HG03103 (cell line): ENCODE results near the gene LRRC55.
"Not testable (repeated sequence)": the region's sequence is repeated elsewhere in the genome, so short reads cannot be mapped to it uniquely, and the experiment has no call there.

Source experiments
- ATAC-seq: cut with Tn5 transposase; IDR thresholded peaks from one replicate; pipeline ENCODE4 v1.9.1; 2021; ENCODE audit warnings: low read depth; ENCODE audit not compliant: unreplicated experiment

The LRRC55 gene

DNA sequence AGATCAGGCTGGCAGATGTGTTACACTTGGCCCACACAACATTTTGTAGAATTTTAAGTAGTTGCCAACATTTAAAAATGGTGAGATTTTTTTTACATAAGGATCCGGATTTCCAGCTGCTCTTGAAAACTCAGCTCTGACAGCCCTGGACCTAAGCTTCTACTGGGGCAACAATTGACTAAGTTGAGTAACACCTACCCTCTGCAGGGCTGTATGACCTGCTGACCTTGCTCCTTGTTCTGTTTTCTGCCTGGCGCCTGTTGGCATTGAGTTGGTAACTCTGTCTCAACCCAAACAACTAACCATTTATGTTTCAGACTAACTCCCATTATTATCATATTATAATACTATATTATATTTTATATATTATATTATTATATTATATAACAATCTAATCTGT is 21.1 kb upstream of the LRRC55 start:
- no peak for ATAC-seq

DNA sequence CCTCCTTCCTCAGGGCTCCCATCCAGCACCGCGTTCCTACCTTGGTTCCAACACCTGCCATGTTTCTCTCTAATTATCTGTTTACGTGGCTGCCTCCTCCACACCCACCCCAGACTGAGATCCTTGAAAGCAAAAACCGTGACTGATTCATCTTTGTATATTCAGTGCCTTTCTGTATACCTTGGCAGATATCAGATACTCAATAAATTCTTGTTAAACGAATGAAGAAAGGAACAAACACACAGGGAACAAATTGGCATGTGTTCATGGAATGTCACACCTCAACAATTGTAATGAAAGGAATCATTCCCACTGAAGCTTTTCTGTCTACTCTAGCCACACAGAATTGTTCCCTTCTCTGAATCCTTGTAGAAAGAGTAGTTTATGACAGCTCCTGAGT is 20.4 kb upstream of the LRRC55 start:
- no peak for ATAC-seq

DNA sequence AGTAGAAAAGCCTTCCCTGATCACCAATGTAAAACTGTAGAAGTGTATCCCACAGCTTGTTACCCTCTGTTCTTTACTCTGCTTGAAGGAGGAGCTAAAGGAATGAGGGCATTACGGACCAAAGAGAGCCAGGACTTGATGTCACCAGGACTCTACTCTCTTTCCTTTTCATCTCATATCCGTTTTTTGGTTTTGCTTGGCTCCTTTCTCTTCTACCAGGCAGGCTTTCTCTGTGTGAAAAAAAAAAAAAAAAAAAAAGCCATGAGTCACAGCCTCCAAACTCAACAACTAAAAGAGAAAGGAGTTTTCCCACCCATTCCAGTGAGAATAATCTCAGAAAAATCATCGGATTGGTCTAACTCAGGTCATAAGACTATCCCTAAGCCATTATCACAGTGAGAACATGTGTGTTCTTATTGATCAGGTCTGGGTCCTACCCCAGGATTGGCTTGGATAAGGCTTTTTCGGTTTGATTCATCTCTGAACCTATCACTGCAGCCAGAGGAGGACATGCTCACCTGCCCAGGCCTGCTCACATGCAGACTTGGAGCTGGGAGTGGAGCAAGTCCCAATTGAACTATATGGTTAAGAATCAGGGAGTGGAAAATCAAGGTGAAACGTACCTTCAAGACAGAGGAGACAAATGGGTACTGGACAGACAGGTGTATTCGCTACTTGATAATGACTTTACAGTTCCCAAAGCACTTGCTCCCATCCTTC is 19.4 kb upstream of the LRRC55 start:
- no peak for ATAC-seq

DNA sequence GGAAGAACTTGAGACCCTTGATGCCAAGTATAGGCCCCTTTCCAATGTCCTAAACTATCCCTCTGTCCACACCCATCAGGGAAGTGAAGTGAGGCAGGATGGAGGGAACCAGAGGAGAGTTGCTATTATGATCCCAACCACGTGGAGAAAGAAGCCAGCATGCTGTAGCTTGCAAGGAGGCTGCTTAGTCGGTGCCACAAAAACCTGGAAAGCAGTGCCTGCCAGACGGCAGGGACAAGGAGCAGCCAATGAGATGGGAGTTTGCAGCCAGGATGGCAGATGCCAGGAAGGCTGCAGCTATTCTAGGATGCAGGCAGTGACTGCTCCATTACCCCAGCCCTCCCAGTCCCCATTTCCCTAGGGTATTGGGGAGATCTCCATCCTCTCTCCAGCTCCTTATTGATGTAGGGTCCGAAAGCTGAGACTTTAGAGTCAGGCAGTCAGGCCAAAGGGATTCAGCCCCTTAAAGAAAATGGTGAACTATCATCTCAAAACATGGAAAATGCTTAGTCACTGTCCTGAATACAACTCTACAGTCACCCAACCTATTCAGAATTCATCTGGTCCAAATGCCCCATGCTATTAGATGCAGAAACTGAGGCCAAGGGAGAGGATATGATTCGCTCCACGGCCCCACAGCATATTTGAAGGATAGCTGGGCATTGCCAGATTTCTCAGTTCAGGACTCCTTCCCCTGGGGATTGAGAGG is 18.4 kb upstream of the LRRC55 start:
- no peak for ATAC-seq

- ATAC-seq = no peak
Measured at GRCh38 chr11:57164317-57164716, 17.4 kb upstream of the LRRC55 start.

DNA sequence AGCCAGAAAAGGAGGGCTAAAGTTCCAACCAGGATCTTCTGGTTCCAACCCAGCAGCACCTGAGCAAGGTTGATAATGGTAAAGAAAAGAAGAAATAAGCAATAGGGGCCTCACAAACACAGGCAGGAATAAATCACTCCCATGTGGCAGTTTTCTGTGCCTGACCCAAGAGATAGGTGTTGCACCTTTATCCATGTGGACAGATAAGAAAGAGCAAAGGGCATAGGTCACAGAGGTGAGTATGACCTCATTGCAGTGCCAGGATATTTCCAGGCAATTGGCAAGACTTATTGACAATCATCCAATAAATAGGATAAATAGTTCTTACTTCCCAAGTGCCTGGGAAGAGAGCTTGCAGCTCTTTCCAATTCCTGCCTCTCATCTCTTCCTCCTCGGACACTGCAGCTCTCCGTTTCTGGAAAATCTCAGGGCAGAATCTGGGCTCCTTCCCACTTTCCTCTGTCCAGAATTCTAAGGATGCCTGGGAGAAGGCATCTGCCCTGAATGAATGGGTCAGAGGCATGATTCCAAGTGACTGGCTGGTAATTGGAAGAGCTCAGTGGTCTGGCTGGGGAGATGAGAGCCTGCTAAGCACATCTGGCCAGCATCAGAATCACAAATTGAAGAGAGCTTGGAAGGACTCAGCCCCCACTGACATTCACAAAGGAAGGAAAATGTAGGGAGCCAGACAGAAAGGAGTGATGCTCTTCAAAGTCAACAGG is 14.5 kb upstream of the LRRC55 start:
- no peak for ATAC-seq

DNA sequence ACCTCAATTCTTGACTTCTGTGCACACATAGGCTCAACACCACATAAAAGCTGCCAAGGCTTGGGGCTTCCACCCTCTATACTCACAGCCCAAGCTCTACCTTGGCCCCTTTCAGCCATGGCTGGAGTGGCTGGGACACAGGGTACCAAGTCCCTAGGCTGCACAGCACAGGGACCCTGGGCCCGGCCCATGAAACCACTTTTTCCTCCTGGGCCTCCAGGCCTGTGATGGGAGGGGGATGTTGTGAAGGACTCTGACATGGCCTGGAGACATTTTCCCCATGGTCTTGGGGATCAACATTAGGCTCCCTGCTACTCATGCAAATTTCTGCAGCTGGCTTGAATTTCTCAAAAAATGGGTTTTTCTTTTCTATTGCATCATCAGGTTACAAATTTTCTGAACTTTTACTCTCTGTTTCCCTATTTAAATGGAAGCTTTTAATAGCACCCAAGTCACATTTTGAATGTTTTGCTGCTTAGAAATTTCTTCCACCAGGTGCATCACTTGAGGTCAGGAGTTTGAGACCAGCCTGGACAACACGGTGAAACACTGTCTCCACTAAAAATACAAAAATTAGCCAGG is 11.9 kb upstream of the LRRC55 start:
- not testable (repeated sequence) for ATAC-seq

DNA sequence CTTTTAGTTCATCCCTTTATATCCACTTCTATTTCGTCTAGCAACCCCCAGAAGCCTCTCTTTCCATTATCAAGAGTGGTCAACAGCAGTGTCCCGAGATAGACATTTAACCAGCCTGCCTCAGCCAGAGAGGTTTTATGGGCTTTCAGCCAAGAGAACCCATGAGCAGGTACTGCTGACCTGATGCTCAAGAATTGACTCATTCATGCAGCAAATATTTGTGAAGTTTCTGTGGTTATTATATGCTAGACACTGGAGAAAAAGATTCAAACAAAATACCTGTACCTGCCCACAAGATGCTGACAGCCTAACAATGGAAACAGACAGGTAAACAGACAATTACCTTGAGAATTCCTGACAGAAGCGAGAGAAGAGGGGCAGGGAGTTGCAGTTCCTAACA is 9.7 kb upstream of the LRRC55 start:
- ATAC-seq = no peak

DNA sequence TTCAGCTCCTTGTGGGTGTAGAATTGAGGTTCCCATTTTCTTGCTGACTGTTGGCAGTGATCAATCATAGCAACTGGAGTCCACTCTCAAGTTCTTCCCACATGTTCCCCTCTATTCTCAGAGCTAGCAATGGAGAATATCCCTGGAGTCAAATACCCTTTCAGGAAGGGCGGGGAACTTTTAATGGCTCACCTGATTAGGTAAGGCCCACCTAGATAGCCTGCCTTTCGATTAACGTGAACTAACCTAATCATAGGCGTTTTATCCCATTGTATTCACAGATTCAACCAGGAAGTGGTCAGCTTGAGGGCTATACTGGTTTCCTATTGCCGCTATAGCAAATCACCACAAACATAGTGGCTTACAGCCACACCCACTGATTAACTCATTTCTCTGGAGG is 7.1 kb upstream of the LRRC55 start:
- ATAC-seq = no peak

GRCh38 chr11:57175478-57175877 is 6.3 kb upstream of the LRRC55 start:
- no peak for ATAC-seq

DNA sequence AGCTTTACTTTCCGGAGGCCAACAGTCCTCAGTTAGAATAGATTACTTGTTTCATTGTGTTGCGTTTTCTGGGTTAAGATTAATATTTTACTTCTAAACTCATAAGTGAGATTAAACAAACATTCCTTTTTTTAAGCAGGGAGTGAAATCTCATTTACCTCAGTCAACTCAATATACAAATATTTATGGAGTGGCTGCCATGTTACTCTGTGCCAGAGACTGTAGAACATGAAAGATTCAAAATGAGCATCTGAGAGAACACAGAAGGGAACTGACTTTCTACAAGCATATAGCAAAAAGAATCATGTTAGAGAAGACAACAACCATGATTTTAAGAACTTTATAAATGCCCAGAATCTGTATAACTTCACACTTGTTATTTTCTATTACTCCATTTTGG is 3.4 kb upstream of the LRRC55 start:
- ATAC-seq = no peak

GRCh38 chr11:57179681-57180080 is 2.1 kb upstream of the LRRC55 start:
- ATAC-seq = no peak

- ATAC-seq = no peak
Measured at GRCh38 chr11:57180081-57180561, 1.6 kb upstream of the LRRC55 start.

GRCh38 chr11:57180964-57181363 is 789 bp upstream of the LRRC55 start:
- no peak for ATAC-seq

- ATAC-seq = no peak
Measured at GRCh38 chr11:57182896-57183295, 1.1 kb downstream of the LRRC55 start.

- ATAC-seq = no peak
Measured at GRCh38 chr11:57190548-57190947, 8.8 kb downstream of the LRRC55 start.

GRCh38 chr11:57191311-57192219 is 9.8 kb downstream of the LRRC55 start:
- ATAC-seq = no peak

- no peak for ATAC-seq
Measured at GRCh38 chr11:57192316-57192715, 10.6 kb downstream of the LRRC55 start.

- ATAC-seq = no peak
Measured at GRCh38 chr11:57196596-57196995, 14.8 kb downstream of the LRRC55 start.

DNA sequence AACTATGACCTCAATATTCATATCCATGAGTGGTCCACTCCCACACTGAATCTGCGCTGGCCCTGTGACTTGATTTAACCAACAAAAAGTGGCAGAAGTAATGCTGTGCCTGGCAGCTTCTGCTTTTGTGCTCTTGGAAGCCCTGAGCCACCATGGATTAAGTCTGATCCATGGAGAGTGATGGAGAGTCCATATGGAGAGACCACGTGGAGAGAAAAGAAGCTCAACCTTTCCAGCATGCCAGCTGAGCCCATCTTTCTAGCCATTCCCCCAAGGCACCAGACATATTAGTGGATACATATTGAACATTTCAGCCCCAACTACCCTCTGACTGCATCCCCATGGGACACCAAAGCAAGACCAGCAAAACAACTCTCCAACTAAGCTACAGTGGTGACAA is 16.0 kb downstream of the LRRC55 start:
- ATAC-seq = no peak
